HG03066 (cell line): ENCODE results near the gene FGF18.

Source experiments
- ATAC-seq: cut with Tn5 transposase; IDR thresholded peaks from one replicate; pipeline ENCODE4 v1.9.1; 2021; ENCODE audit warnings: low read depth; ENCODE audit not compliant: unreplicated experiment

Gene FGF18

DNA sequence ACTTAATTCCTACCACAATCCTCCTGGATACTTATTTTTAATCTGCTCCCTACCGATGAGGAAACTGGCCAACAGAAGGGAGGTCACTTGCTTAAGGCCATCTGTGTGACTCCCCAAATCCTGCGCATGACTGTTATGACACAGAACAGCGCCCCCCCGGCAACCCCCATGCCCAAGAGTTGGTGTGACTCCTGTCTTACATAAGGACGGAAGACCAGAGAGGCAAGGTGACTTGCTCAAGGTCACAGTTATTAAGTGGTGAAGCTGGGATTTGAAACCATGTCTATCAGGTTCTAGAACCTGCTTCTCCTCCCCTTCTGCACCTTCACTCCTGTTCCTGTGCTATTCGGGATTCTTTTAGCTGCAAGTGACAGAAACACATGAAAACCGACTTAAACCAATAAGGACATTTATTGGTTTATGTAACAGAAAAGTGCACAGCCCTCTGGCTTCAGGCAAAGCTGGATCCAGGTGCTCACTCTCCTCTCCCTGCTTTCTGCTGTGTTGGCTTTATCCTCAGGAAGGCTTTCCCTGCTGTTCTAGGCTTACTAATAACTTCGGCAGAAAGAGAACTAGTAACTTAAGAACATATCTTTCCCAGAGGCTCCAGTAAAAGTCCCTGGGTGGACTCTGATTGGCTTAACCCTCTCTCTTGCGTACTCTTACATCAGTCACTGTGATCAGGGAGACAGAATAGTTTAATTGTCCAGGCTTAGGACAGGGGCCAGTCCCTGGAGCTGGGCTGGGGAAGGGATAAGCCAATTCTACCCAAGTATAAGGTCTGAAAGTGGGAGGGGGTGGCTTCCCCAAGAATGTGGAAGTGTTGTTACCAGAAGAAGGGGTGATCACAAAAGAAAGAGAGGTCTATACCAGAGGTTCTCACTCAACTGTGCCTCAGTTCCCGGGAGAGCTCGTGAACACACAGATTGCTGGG, 43.7 kb downstream of the FGF18 start:
- ATAC-seq: no peak

DNA sequence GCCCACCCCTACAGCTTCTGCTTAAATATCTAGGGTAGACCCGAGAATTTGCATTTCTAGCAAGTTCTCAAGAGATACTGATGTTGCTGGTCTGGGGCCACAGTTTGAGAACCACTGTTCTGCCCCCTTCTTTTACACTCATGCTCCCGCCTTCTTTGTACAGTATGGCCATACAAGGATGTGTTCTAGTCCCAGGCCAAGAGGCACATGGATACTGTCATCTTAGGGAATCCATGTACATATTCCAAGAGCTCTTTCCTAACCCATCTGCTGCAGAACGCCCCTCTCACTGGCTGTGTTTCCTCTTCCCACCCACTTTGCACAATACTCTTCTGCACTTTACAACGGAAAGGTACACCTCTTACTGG, 44.4 kb downstream of the FGF18 start:
- no peak for ATAC-seq

DNA sequence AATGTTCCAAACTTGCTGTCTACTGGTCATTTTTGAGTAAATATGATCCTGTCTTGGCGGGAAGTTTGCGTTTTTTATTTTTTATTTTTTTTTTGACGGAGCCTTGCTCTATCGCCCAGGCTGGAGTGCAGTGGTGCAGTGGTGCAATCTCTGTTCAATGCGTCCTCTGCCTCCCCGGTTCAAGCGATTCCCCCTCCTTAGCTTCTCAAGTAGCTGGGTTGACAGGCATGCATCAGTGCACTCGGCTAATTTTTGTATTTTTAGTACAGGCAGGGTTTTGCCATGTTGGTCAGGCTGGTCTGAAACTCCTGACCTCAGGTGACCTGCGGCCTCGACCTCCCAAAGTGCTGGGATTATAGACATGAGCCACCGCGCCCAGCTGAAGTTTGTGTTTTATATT, 45.4 kb downstream of the FGF18 start:
- no peak for ATAC-seq

DNA sequence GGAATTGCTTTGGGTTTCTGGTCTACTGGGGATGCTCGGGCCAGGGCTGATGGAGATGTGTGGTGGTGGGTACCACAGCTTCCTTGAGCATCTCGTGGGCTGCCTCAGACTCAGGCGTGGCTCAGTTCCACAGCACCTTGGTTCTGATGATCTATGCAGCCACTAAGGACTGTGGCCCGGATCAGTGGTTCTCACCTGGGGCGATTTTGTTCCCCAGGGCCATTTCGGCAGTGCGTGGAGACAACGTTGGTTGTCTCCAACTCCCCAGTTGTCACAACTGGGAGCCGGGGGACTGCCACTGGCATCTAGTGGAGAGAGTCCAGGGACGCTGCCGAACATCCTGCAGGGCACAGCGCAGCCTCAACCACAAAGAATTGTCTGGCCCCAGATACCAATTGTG, 47.7 kb downstream of the FGF18 start:
- ATAC-seq: no peak

DNA sequence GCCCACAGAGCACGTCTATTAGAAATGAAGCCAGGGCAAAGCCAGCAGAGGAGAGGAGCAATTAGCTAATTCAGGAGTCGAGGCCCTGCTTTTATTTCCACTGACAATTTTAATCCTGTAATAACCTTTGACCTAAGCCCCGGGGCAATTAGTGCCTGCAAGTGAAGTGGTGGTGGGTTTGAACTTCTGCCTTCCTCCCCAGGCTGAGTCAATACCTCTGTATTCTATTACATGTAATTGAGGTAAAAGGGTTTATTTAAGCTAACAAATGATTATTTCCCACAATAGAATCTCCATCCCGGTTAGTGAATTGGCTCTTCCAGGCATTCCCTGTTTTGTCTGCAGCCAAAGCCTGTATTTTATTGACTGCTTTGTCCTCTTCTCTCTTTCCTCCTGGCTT, 49.9 kb downstream of the FGF18 start:
- ATAC-seq: no peak

DNA sequence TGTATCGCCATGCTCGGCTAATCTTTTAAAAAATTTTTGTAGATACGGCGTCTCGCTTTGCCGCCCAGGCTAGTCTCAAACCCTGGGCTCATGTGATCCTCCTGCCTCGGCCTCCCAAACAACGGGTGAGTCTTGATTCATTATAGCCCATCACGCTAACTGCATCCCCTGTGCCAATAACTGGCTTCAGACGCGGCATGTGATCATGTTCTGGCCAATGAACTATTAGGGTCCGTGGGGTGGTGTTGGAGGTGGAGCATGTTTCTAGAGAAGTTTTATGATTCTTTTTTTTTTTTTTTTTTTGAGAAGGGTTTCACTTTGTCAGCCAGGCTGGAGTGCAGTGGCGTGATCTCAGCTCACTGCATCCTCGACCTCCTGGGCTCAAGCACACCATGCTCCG, 51.0 kb downstream of the FGF18 start:
- ATAC-seq: no peak

DNA sequence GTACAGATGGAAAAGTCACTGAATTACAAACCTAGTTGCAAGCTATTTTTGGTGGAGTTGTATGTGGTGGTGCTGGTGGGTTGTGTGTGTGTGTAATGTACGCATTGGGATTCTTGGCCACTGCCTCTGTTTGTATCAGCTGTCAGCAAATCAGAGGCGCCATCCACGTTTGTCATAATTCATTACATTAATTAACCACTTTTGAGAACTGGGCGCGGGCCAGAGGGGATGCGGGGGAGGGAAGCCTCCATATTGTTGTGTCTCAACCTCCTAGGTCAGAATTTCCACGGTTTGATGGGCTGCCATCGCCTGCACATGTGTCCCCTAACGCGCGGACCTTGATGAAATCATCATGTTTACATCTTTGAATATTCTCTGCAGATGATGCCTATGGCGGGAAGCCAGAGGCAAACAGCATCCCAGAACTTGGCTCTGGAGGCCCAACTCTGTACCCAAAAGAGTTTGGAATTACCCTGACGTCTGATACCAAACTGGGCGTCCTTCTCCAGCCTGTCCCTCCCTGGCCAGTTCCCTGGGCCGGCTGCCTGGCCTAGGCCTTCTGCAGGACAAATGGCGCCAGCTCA, 54.9 kb downstream of the FGF18 start:
- no peak for ATAC-seq

DNA sequence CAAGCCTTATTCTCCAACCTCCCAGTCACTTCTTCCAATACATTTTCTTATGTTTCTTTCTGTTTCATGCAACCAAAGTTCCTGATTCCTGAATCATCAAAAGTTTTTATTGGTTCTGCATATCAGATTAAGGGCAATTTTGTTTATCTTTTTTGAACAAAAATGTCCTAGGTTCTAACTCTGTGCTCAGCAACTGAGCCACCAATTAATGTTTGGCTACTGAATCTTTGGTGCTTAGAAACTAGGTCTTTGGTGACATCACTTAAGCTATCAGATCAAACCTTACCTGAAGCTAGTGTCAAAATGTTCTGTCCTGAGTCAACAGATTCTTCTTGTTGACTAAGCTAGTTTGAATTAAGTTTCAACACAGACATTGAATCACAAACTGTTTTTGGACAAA, 56.1 kb downstream of the FGF18 start:
- ATAC-seq: no peak

DNA sequence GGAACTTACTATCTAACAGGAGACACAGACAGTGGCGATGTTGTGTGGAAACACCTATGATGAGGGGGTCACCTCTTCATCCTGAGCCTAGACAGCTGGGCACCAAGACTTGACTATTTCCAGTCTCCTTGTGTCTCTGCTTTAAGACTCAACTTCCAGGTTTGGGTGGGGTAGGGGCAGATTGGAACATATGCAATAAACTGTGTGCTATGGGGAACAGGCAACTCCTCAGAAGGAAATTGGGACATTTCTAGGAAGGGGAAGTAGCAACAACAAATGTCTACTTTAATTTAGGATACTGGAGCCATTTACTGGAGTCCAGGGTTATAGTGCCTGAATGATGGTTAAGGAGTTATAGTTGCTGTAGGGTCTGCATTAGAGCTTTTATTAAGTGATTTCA, 57.3 kb downstream of the FGF18 start:
- ATAC-seq: no peak

DNA sequence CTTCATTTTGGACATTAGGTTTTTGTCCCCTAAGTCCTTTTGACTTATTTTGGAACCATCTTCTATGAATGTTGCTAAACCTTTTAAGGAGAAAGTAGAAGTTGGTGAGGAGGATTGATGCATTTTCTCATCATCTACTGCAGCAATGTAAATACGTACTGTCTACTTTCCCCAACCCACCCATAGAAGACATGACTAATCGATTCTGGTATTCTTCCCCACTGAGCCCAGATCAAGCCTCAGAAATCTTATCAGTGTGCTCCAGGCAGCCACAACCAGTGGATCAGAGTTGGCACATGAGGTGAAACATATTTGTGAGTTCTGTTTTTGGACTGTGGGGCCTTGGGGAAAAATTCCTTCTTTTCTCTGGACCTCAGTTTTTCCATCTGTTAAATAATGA, 57.7 kb downstream of the FGF18 start:
- ATAC-seq: no peak

DNA sequence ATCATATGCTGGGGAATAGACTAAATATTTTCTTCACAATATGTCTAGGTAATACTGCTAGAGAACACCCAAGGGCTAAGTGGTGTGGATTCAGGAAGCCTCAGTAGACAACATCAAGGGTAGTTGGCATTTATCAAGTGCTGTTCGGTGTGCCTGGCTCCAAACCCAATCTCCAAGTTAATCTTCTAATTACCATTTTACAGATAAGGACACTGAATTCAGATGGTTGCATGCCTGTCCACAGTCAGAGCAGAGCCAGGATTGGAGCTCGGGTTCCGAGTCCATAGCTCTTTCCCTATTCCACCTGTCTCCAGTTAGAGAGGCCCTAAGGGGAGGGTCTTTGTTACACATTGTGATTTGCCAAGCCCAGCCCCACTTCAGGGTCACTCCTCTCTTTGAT, 58.2 kb downstream of the FGF18 start:
- no peak for ATAC-seq

DNA sequence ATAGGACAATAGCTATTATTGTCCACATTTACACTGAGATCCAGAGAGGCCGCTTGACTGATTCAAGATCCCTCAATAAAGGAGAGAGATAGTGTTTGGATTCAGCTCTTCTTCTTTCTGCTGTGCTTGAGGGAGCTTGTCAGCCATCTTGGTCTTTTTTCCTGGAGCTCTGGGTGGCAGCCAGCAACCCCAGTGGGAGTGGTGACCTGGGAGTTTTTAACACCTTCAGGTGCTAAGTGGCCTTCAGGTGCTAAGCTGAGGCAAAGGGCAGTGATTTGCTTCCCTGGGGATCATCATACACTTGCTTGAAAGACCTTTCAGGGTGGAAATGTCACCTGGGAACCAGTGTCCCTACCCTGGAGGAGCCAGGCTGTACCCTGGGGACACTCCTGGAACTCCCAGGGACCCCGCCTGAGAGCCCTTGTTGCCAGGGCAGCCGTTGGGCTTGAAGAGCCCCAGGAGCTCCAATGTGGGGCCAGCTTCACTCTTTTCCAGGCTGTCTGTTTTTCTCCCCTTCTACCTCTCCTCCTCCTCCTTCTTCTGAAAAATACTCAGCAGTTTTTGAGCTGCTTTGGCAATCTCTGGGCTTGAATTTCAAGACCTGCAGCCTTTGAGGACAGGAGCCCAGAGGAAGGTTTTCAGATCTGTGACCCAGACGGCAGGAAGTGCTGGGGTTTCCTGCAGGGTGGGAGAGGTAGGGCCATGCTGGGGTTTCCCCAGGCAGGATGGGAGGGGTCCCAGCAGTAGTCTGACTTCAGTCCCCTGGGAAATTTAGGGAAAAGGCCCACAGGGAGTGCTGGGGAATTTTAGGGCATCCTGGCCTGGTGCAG, 59.7 kb downstream of the FGF18 start:
- ATAC-seq: no peak

DNA sequence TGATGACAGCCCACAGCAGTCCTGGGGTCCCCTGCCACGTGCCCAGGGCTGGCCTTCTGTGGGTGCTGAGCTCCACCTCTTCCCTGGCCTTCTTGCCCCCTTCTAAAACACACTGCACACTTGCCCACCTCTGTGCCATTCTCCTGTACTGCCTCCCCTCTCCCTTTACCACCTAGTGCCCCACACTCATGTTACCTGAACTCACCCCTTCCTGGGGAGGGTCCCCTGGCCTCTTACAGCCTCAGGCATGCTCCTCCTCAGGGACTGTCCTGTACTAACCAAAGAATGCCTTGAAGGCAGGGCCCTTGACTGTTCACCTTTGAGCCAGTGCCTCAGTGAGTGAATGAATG, 60.3 kb downstream of the FGF18 start:
- no peak for ATAC-seq

DNA sequence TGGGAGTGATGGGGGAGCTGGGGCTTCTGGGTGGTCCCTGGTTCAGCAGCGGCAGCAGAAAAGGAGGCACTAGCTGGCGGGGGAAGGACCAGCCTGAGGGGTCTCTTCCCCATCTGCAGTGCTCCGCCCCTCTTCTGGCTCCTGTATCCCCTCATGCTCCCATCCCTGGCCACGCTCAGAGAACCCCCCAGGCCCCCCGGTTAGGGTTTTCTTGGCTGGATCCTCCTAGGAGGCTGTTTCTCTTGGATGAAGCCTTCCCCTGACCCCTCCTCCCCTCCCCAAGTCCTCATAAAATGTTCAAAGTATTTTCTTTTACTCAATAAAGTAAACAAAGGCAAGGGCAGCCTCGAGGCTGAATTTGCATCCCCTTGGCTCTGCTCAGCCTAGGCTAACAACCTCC, 60.8 kb downstream of the FGF18 start:
- ATAC-seq: no peak

DNA sequence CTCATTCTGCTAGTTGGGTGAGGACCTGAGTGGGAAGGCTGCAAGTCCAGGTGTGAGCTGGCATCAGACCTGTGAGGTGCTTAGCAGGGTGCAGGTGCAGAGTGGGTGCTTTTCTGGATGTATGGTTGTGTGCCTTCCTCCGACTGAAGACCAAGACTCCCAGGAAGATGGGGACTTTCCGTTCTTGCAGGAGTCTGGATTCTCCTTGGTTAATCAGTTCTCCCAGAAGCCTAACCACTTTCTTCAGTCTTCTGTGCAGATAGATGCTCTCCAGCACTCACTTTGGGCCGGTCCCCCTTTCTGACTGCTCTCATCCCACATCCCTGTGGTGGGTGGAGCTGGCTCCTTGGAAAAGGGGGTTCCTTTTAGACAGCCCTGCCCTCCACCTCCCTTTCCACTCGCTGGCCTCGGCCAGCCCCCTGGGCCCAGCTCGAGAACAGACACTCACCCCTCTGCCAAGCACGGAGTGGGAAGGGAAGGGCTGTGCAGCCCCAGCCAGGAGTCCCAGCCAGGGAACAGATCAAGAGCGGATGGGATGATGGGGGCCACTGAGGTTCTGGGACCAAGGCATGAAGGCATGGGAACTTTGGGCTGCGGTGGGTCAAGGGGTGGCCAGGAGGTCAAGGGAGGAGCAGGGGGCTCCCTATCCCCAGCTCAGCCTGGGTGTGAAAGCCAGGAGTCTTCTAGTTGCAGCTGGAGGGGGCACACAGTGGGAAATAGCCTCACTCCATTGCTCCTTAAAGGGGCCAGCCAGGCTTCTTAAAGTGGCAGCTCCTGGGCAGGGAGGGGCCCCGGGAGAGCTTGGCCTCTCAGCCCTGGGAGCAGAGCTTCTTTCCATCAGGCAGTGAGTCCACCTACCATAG, 62.4 kb downstream of the FGF18 start:
- no peak for ATAC-seq

DNA sequence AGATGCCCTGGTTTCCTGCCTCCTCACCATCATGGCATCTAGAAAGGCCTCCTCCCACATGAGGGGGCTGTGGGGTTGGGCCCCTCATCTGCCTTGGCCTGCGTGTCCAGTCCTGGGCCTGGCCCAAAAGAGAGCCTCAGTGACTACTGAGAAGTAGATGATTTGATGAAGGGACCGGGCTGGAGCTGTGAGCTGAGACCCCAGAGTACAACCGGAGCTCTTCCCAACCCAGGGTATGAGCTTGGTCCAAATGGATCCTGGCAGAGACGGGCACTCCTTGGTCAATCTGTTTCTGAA, 62.9 kb downstream of the FGF18 start:
- ATAC-seq: no peak

DNA sequence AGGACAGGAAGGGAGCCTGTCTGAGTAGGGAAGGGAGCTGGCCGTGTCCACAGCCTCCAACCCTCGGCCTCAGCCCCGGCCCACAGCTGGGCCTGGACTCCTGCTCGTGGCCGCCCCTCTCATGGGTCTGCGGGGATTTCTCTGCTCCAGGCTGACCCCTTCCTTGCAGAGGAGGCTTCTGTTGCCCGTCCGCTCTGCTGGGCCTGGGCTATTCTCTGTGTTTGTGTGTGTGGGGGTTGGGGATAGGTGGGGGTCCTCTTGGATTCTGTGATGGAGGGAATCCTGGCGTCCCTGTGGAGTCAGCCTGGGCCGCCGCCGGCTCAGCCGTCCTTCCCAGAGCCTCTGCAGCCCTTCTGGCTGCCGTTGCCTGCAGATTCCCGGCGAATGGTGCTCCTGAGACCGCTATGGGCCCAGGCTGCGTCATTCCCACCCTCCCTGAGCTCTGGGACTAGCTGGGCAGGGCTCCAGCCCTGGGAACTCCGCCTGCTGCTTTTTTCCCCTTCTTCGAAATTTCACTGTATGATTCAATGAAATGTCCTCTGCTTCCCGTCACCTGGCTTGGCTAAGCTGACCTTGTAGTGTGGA, 64.2 kb downstream of the FGF18 start:
- no peak for ATAC-seq

DNA sequence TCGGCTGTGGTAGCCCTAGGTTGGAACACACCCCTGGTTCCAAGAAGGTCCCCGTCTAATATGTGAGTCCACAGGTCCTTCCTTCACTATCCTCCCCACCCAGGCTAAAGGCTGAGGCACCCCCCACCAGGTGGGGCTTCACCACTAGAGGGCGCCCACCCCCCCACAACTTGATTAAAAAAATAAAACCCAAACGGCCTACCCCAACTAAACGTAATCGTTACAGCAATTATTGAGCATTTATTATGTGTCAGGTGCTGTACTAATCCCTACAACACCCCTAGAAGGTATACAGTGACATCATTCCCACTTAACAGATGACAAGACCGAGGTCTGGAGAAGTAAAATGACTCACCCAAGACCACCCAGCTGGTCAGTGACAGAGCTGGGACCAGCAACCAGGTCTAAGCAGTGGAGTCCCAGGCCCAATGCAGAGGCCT, 65.0 kb downstream of the FGF18 start:
- ATAC-seq: no peak

DNA sequence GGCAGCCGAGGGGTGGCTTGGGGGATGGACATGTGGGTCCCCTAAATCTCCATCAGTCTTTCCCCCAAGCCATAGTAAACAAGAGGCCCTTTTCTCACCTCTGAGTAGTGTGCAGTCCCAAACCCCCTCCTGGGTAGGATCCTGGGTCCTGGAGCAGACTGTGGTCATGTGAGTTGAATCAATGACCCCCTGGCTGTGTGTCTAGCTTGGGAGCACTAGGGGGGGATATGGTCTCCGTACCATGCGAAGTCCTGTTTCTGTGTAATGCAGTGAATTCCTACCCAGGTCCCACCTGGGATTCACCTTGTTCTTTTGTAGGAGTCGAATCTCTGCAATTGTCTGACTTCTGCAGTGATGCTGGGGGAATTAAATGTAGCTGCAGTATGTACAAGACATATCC, 66.2 kb downstream of the FGF18 start:
- no peak for ATAC-seq

DNA sequence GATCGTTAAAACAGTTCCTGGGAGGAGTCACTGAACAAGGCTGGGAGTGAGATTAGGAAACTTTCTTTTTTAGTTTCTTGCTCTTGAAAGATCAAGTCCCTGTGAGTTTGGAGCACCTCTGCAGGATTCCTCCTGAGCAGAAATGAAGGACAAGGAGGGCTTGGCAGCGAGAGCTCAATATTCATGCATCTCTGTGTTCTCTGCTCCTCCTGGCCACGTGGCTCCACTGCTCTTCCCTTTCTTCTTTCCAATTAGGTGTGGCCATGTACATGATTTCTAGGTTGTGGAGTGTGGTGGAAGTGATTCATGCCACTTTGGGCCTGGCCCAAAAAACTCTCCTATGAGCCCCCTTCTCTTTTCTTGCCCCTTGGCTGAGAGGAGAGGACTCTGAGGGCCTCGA, 67.2 kb downstream of the FGF18 start:
- no peak for ATAC-seq
